ENCODE results near the gene RNPC3.

DNA sequence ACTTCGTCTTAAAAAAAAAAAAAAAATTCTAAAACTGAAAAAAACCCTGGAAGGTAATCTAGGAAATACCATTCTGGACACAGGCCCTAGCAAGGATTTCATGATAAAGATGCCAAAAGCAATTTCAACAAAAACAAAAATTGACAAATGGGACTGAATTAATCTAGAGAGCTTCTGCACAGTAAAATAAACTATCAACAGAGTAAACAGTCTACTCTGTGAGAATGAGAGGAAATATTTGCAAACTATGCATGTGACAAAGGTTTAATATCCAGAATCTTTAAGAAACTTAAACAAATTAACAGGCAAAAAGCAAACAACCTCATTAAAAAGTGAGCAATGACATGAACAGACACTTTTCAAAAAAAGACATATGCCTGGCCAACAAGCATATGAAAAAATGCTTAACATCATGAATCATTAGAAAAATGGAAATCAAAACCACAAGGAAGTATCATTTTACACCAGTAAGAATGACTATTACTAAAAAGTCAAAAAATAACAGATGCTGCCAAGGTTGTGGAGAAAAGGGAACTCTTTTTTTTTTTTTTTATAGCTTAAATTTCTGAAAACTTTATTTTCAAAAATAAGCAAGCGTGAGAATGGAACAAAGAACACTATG lies 29.4 kb upstream of the RNPC3 start:
- TF ChIP-seq, protein P1, sequence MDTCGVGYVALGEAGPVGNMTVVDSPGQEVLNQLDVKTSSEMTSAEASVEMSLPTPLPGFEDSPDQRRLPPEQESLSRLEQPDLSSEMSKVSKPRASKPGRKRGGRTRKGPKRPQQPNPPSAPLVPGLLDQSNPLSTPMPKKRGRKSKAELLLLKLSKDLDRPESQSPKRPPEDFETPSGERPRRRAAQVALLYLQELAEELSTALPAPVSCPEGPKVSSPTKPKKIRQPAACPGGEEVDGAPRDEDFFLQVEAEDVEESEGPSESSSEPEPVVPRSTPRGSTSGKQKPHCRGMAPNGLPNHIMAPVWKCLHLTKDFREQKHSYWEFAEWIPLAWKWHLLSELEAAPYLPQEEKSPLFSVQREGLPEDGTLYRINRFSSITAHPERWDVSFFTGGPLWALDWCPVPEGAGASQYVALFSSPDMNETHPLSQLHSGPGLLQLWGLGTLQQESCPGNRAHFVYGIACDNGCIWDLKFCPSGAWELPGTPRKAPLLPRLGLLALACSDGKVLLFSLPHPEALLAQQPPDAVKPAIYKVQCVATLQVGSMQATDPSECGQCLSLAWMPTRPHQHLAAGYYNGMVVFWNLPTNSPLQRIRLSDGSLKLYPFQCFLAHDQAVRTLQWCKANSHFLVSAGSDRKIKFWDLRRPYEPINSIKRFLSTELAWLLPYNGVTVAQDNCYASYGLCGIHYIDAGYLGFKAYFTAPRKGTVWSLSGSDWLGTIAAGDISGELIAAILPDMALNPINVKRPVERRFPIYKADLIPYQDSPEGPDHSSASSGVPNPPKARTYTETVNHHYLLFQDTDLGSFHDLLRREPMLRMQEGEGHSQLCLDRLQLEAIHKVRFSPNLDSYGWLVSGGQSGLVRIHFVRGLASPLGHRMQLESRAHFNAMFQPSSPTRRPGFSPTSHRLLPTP (IDR thresholded peaks at IDR 0.05; ENCODE audit: borderline replicate concordance, extremely low read depth, insufficient read length): no peak
- TF ChIP-seq RAD21 (CRISPR knock-in tag; conservative IDR thresholded peaks at IDR 0.05 in 1 of 2, IDR thresholded peaks at IDR 0.05 in 1 of 2): no peak
- TF ChIP-seq, protein P2, sequence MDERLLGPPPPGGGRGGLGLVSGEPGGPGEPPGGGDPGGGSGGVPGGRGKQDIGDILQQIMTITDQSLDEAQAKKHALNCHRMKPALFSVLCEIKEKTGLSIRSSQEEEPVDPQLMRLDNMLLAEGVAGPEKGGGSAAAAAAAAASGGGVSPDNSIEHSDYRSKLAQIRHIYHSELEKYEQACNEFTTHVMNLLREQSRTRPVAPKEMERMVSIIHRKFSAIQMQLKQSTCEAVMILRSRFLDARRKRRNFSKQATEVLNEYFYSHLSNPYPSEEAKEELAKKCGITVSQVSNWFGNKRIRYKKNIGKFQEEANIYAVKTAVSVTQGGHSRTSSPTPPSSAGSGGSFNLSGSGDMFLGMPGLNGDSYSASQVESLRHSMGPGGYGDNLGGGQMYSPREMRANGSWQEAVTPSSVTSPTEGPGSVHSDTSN (CRISPR knock-in tag; IDR thresholded peaks at IDR 0.05; ENCODE audit: low read depth): no peak
- TF ChIP-seq, protein P2 (tag; conservative IDR thresholded peaks at IDR 0.05; ENCODE audit: low read depth): no peak
